GM12801 (cell line): ENCODE results near the gene ASCC3.

Experiments
- TF ChIP-seq, protein P1 (sequence below): IDR thresholded peaks from one replicate; pipeline ENCODE4 v1.5.1; 2011; ENCODE audit warnings: control low read depth; ENCODE audit not compliant: insufficient read length; ENCODE audit errors: extremely low read depth

ASCC3 gene

DNA sequence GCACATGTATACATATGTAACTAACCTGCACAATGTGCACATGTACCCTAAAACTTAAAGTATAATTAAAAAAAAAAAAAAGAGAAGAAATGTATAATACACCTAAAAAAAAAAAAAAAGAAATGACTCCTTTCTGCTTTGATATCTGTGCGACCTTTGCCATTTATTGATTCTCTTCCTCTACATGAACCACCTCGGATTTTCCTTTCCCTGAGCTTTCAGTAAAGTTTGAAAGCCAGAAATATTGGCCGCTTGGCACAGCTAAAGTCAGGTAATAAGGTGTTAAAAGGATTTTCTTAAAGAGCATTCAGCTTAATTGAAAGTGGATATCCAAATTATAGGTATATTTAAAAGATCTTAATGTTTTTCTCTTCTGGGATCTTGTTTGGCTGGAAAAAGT is 12.6 kb upstream of the ASCC3 start:
- TF ChIP-seq, protein P1, sequence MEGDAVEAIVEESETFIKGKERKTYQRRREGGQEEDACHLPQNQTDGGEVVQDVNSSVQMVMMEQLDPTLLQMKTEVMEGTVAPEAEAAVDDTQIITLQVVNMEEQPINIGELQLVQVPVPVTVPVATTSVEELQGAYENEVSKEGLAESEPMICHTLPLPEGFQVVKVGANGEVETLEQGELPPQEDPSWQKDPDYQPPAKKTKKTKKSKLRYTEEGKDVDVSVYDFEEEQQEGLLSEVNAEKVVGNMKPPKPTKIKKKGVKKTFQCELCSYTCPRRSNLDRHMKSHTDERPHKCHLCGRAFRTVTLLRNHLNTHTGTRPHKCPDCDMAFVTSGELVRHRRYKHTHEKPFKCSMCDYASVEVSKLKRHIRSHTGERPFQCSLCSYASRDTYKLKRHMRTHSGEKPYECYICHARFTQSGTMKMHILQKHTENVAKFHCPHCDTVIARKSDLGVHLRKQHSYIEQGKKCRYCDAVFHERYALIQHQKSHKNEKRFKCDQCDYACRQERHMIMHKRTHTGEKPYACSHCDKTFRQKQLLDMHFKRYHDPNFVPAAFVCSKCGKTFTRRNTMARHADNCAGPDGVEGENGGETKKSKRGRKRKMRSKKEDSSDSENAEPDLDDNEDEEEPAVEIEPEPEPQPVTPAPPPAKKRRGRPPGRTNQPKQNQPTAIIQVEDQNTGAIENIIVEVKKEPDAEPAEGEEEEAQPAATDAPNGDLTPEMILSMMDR = no peak

DNA sequence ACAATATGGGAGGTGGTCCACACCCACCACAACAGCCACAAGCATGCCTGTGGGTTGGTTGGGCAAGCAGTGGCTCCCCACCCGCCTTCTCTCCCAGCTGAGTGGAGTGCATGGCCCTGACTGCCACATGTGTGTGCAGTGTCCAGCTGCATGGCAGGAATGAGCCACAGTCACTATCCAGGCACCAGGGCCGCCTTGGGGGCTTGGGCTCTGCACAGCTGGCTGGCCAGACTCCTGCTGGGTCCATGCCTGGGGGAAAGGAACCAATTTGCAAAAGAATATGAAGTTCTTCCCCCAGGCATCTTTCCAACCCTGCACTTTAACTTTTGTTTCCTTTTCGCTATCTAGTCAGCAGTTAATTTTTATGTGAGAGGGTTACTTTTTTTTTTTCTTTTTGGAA is 11.6 kb upstream of the ASCC3 start:
- TF ChIP-seq, protein P1 = no peak

DNA sequence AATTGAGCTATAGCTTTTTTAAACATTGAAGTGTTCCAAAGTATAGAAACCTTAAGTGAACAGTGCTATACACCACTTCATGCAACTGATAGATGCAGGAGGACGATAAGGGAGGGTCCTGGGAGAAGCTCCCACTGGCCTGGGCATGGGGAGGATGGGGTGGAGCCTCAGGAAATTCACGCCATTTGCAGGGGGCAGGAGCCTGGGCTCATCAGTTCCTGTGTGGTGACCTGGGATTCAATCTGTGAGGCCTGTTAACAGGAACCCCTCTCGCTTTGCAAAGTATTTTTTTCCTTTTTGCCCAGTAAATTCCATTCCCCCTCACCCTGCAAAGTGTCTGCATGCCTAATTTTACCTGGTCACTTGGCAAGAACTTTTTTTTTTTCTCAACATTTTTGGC is 11.0 kb upstream of the ASCC3 start:
- TF ChIP-seq, protein P1 = no peak

DNA sequence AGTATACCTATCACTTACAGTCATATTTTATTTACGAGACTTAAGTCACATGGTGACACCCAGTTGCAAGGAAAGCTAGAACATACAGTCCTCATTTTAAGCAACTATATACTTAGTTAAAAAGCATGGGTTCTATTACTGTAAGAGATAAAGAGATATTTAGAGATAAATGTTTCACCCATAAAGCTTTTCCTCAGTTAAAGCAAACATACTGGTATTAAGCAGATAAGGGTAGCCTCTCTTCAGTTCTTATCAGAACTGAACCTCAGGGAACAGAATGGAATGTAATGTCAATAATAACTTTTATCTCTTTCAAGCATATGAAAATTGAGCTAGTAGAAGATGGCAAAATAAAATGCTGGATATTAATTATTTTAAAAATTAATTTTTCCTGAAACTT is 9.9 kb upstream of the ASCC3 start:
- TF ChIP-seq, protein P1 = no peak

DNA sequence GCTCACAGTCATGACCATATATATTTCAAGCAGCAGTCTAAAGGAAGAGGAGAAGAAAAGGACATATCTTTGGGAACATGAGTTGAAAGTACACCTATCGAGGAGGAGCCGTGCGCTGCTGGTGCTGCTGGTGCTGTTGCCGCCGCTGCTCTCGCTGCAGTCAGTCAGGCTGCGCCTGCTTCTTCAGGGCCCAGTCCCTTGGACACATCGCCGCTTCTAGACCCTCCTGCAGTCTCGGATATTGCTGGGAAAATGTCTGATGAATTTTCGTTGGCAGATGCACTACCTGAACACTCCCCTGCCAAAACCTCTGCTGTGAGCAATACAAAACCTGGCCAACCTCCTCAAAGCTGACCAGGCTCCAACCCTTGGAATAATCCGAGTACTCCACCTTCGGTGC is 8.2 kb upstream of the ASCC3 start:
- TF ChIP-seq, protein P1 = no peak

DNA sequence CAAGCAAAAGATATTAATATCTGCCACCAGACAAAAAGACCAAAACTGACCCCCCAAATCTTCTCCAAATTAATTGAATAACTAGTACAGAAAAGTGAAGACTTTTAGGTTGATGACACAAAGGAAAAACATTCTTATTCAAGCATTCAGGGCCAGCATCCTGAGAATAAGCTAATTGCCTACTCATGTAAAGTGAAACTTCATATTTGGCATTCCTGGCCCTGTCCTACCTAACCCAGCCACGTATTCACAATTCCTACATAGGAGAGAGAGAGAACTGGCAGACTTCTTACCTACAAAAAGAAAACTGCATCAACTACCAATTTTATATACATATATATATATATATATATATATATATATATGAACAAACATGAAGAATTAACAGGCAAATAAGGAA is 4.9 kb upstream of the ASCC3 start:
- TF ChIP-seq, protein P1 = no peak

DNA sequence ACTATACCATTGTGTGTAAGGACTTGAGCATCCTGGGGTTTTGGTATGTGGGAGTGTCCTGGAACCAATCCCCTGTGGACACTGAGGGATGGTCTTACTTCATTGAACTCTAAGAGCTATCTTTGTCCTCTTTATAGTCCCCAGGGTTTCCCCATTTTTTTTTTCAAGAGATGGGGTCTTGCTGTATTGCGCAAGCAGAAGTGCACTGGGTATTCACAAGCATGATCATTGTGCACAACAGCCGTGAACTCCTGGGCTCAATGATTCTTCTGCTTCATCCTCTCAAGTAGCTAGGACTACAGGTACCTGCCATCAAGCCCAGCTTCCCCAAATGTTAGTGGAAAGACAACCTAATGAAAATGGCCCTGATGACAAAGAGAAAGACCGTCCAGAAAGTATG is 2.2 kb upstream of the ASCC3 start:
- TF ChIP-seq, protein P1 = no peak

DNA sequence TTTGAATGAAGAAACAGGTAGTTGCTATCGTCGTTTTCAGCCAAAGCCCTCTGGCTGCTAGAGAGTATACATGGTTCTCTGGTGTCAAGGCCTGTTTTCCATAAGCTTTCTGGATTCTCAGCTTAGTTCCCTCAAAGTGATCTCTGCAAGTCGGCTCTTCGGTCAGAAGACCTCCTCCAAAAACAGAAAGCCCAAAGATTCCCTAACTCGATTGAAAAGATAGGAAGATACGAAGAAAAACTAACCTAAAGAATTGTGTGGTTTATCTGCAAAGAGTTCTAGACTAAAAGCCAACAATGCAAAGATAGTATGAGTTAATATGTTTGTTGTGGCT is 545 bp upstream of the ASCC3 start:
- TF ChIP-seq, protein P1 = no peak
